MM.1S (cell line): ENCODE measurements around the gene CLK1.
A peak's percentile ranks its signal among the peaks of the same experiment; 100 is the strongest.

Source experiments
- DNase-seq: peaks from one replicate; pipeline ENCODE4 v3.0.0-alpha.2; 2015
- H2AFZ ChIP-seq: fragments of 300-600 bp; sonication (generic); 2 replicates; pipeline ENCODE4 v1.6.0; 2016; ENCODE audit warnings: antibody characterized with exemption, low read length
- H3F3A ChIP-seq: fragments of 300-600 bp; sonication (generic); 2 replicates; pipeline ENCODE4 v1.6.1; 2016; ENCODE audit warnings: mild to moderate bottlenecking, antibody characterized with exemption, low read length, moderate library complexity, mixed read lengths; ENCODE audit not compliant: insufficient read depth
- H3K27ac ChIP-seq: fragments of 300-600 bp; sonication (generic); 2 replicates; pipeline ENCODE4 v1.5.1; 2016; ENCODE audit warnings: mild to moderate bottlenecking, low read length
- H3K27me3 ChIP-seq: fragments of 300-600 bp; sonication (generic); replicated peaks from 2 replicates; pipeline ENCODE4 v1.6.0; 2016; ENCODE audit warnings: low read length; ENCODE audit not compliant: insufficient read depth
- H3K36me3 ChIP-seq: fragments of 300-600 bp; sonication (generic); replicated peaks from 2 replicates; pipeline ENCODE4 v1.6.1; 2016; ENCODE audit warnings: mild to moderate bottlenecking, low read length, mixed read lengths; ENCODE audit not compliant: insufficient read depth
- H3K4me1 ChIP-seq: fragments of 300-600 bp; sonication (generic); 2 replicates; pipeline ENCODE4 v1.6.1; 2016; ENCODE audit warnings: low read length, mixed read lengths
- H3K4me2 ChIP-seq: fragments of 300-600 bp; sonication (generic); 2 replicates; pipeline ENCODE4 v1.6.0; 2016; ENCODE audit warnings: low read depth, low read length
- H3K4me3 ChIP-seq: fragments of 300-600 bp; sonication (generic); 2 replicates; pipeline ENCODE4 v1.5.1; 2016; ENCODE audit warnings: low read length, mixed read lengths
- H3K79me2 ChIP-seq: fragments of 300-600 bp; sonication (generic); 2 replicates; pipeline ENCODE4 v1.6.1; 2016; ENCODE audit warnings: mixed run types, low read length, mixed read lengths
- H3K9ac ChIP-seq: fragments of 300-600 bp; sonication (generic); 2 replicates; pipeline ENCODE4 v1.6.1; 2016; ENCODE audit warnings: low read length, mixed read lengths
- H3K9me2 ChIP-seq: fragments of 300-600 bp; sonication (generic); replicated peaks from 2 replicates; pipeline ENCODE4 v1.6.1; 2016; ENCODE audit warnings: mild to moderate bottlenecking, low read length, mixed read lengths; ENCODE audit not compliant: insufficient read depth
- H3K9me3 ChIP-seq: fragments of 300-600 bp; sonication (generic); replicated peaks from 2 replicates; pipeline ENCODE4 v1.6.1; 2016; ENCODE audit warnings: mild to moderate bottlenecking, low read length, mixed read lengths; ENCODE audit not compliant: insufficient read depth
- H4K20me1 ChIP-seq: fragments of 300-600 bp; sonication (generic); 2 replicates; pipeline ENCODE4 v1.6.1; 2016; ENCODE audit warnings: mild to moderate bottlenecking, low read length, moderate library complexity, mixed read lengths; ENCODE audit not compliant: insufficient read depth
- CTCF ChIP-seq: fragments of 300-600 bp; sonication (generic); IDR thresholded peaks from 2 replicates; pipeline ENCODE4 v1.5.1; 2016; ENCODE audit warnings: antibody characterized with exemption, low read length, mixed read lengths
- EZH2 ChIP-seq: fragments of 300-600 bp; sonication (generic); optimal IDR thresholded peaks from 2 replicates; pipeline ENCODE3; 2017; ENCODE audit warnings: low read depth, mild to moderate bottlenecking, antibody characterized with exemption, low read length, mixed read lengths
- EZH2phosphoT487 ChIP-seq: fragments of 300-600 bp; sonication (generic); IDR thresholded peaks from 2 replicates; pipeline ENCODE4 v1.6.1; 2018; ENCODE audit warnings: antibody characterized with exemption, low read length

CLK1 gene

GRCh38 chr2:200814276-200814815, 50.1 kb downstream of the CLK1 start:
- peaks cover 25% of the 10 kb centered on the region for H3K4me1 ChIP-seq
- no peak for TF ChIP-seq CTCF
- no peak overlapping the region for H2AFZ ChIP-seq
- no peak overlapping the region for H3K9ac ChIP-seq
- peak; percentile 20 for DNase-seq
- H3K36me3 ChIP-seq, result peaks cover 23% of the 10 kb centered on the region; the same call in 1 of the 2 replicates
- no peaks in the 10 kb centered on the region for H3K9me3 ChIP-seq
- H3K79me2 ChIP-seq, result peaks cover 44% of the 10 kb centered on the region
- peak overlapping the region; percentile 96 for H3K4me2 ChIP-seq
- peak overlapping the region; percentile 2; the same call in 1 of the 2 replicates for H3K27ac ChIP-seq
- peaks cover 8% of the 10 kb centered on the region; the same call in 1 of the 2 replicates for H4K20me1 ChIP-seq
- no peaks in the 10 kb centered on the region for H3K9me2 ChIP-seq
- H3K27me3 ChIP-seq, result no peaks in the 10 kb centered on the region
- H3K4me3 ChIP-seq, result no peak overlapping the region
- peaks cover 24% of the 10 kb centered on the region for H3F3A ChIP-seq

GRCh38 chr2:200812122-200813022, 52.1 kb downstream of the CLK1 start:
- DNase-seq, result peak; percentile 65
- peak overlapping the region; percentile 94 for H3K27ac ChIP-seq
- peak overlapping the region; percentile 59 for H2AFZ ChIP-seq
- no peak for TF ChIP-seq EZH2phosphoT487
- peak; percentile 68 for TF ChIP-seq CTCF
- peaks cover 13% of the 10 kb centered on the region; the same call in 1 of the 2 replicates for H3K36me3 ChIP-seq
- H3K27me3 ChIP-seq, result no peaks in the 10 kb centered on the region
- H3K9ac ChIP-seq, result peak overlapping the region; percentile 98
- H3K9me3 ChIP-seq, result no peaks in the 10 kb centered on the region
- H3F3A ChIP-seq, result peaks cover 24% of the 10 kb centered on the region
- H3K4me2 ChIP-seq, result peak overlapping the region; percentile 96
- H3K9me2 ChIP-seq, result no peaks in the 10 kb centered on the region
- H3K79me2 ChIP-seq, result peaks cover 44% of the 10 kb centered on the region
- H4K20me1 ChIP-seq, result peaks cover 8% of the 10 kb centered on the region; the same call in 1 of the 2 replicates
- H3K4me3 ChIP-seq, result peak overlapping the region; percentile 96
- H3K4me1 ChIP-seq, result peaks cover 25% of the 10 kb centered on the region

GRCh38 chr2:200811333-200812121, 52.9 kb downstream of the CLK1 start, which contains the start of gene BZW1:
Gene BZW1 (plus strand): TSS chr2:200811910. CDS start chr2:200813218, 1,308 bp downstream.
- peaks cover 25% of the 10 kb centered on the region for H3K4me1 ChIP-seq
- peak within 1 kb of the TSS; percentile 96 for H3K4me2 ChIP-seq
- H3F3A ChIP-seq, result peaks cover 24% of the 10 kb centered on the region
- H3K27ac ChIP-seq, result peak within 1 kb of the TSS; percentile 94
- peaks cover 8% of the 10 kb centered on the region; the same call in 1 of the 2 replicates for H4K20me1 ChIP-seq
- H3K9ac ChIP-seq, result peak within 1 kb of the TSS; percentile 98
- DNase-seq, result peak; percentile 96
- H3K9me3 ChIP-seq, result no peaks in the 10 kb centered on the region
- peaks cover 44% of the 10 kb centered on the region for H3K79me2 ChIP-seq
- H3K9me2 ChIP-seq, result no peaks in the 10 kb centered on the region
- no peaks in the 10 kb centered on the region for H3K27me3 ChIP-seq
- H3K36me3 ChIP-seq, result peaks cover 13% of the 10 kb centered on the region; the same call in 1 of the 2 replicates
- TF ChIP-seq EZH2 (no peak), EZH2phosphoT487 (no peak), CTCF (no peak)
- peak within 1 kb of the TSS; percentile 96 for H3K4me3 ChIP-seq
- peak within 1 kb of the TSS; percentile 82 for H2AFZ ChIP-seq
